SH-SY5Y (cell line): ENCODE measurements around the gene NOL8.

Experiments
- GATA2 ChIP-seq: IDR thresholded peaks from 2 replicates; pipeline ENCODE4 v1.6.1; 2011; ENCODE audit warnings: mild to moderate bottlenecking, low read depth, low read length
- GATA3 ChIP-seq: IDR thresholded peaks from 2 replicates; pipeline ENCODE4 v1.6.1; 2011; ENCODE audit warnings: low read depth, mild to moderate bottlenecking, low read length, moderate library complexity

GRCh38 chr9:92292338-92293074 is 32.6 kb downstream of the NOL8 start:
- no peak for TF ChIP-seq GATA3
- TF ChIP-seq GATA2 = no peak
